Activated T-helper 17 cell treated with anti-CD3 and anti-CD28 coated beads, Interleukin-2, amount 50 U/mL, for 72 hours (primary cell): Measurements from ENCODE around the gene ARL15. TPM values are rescaled to one million over a fixed set of nuclear protein-coding genes. Genes with fewer than 3 reads are reported as not detected.

ENCODE experiments used
- ATAC-seq: fragments of 150-1000 bp; cut with Tn5 transposase; replicated peaks from 2 replicates; pipeline ENCODE4 v1.10.0; 2021; ENCODE audit warnings: mild to moderate bottlenecking, moderate library complexity
- H3K27ac Mint-ChIP-seq: one replicate; pipeline ENCODE4 v1.8.0; 2022; ENCODE audit warnings: mixed read lengths
- H3K27me3 Mint-ChIP-seq: one replicate; pipeline ENCODE4 v1.8.0; 2022; ENCODE audit warnings: mixed read lengths
- H3K36me3 Mint-ChIP-seq: one replicate; pipeline ENCODE4 v1.8.0; 2022; ENCODE audit warnings: low read depth, mild to moderate bottlenecking, mixed read lengths
- H3K4me1 Mint-ChIP-seq: one replicate; pipeline ENCODE4 v1.8.0; 2022; ENCODE audit warnings: mixed read lengths
- H3K4me3 Mint-ChIP-seq: one replicate; pipeline ENCODE4 v1.8.0; 2022; ENCODE audit warnings: mild to moderate bottlenecking, mixed read lengths
- H3K9me3 Mint-ChIP-seq: one replicate; pipeline ENCODE4 v1.8.0; 2022; ENCODE audit warnings: mixed read lengths
- total RNA-seq, 2 donors: library from RNA; stranded (reverse); gene quantifications; one replicate each; pipeline ENCODE4 v1.2.3, GENCODE V29; 2022

The ARL15 gene
- total RNA-seq, 2 donors from 2014 or later: 6.8 to 8.3 TPM

GRCh38 chr5:53923961-53924360 is 386.4 kb downstream of the ARL15 start:
- H3K4me1 Mint-ChIP-seq: peaks cover 4% of the 10 kb centered on the region
- no peak overlapping the region for H3K4me3 Mint-ChIP-seq
- H3K9me3 Mint-ChIP-seq: no peaks in the 10 kb centered on the region
- no peaks in the 10 kb centered on the region for H3K27me3 Mint-ChIP-seq
- no peak overlapping the region for H3K27ac Mint-ChIP-seq
- no peaks in the 10 kb centered on the region for H3K36me3 Mint-ChIP-seq
- ATAC-seq: no peak

GRCh38 chr5:53922508-53923498 is 387.6 kb downstream of the ARL15 start:
- Mint-ChIP-seq H3K9me3 (no peaks in the 10 kb centered on the region), H3K4me3 (no peak overlapping the region), H3K4me1 (peaks cover 1% of the 10 kb centered on the region), H3K27me3 (no peaks in the 10 kb centered on the region), H3K27ac (no peak overlapping the region), H3K36me3 (no peaks in the 10 kb centered on the region)
- no peak for ATAC-seq

DNA sequence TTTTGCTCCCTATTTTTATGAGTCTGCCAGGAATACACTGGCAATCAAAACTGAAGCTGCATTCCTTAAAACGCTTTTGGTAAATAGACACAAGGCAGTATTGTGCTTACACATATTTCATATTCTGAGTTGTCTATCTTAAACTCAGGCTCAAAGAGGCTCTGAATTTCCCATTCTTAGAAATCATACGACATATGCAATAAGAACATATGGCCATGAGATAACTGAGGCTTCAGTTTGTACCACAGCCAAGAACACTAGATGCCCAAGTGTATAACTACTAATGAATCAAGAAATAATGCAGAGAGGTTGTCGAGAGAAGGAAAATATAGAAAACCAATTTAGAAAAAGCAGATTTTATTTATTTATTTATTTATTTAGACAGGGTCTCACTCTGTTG is 392.5 kb downstream of the ARL15 start:
- no peak for ATAC-seq
- Mint-ChIP-seq H3K4me3 (no peak overlapping the region), H3K36me3 (no peaks in the 10 kb centered on the region), H3K27ac (no peak overlapping the region), H3K9me3 (no peaks in the 10 kb centered on the region), H3K27me3 (no peaks in the 10 kb centered on the region), H3K4me1 (no peaks in the 10 kb centered on the region)

GRCh38 chr5:53917095-53917494 is 393.3 kb downstream of the ARL15 start:
- H3K36me3 Mint-ChIP-seq: no peaks in the 10 kb centered on the region
- no peaks in the 10 kb centered on the region for H3K4me1 Mint-ChIP-seq
- ATAC-seq: no peak
- no peaks in the 10 kb centered on the region for H3K27me3 Mint-ChIP-seq
- H3K4me3 Mint-ChIP-seq: no peak overlapping the region
- no peaks in the 10 kb centered on the region for H3K9me3 Mint-ChIP-seq
- no peak overlapping the region for H3K27ac Mint-ChIP-seq

DNA sequence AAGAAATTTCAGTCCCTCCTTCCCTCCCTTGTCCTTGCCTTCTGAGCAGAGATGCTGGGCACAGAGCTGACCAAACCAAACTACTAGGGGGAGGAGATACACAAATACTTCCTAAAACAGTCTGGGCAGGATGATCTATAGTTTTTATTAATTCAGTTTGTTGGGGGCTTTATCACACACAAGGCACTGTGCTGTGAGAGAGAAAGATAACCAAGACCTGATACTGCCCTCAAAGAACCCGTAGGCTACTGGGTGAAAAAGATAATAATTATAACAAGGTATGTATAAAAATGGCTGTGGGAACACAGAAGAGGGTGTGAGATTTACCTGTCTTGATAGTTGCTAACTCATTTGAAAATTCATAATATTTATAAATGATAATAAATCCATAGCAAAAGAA is 395.3 kb downstream of the ARL15 start:
- Mint-ChIP-seq H3K27me3 (no peaks in the 10 kb centered on the region), H3K9me3 (peaks cover 5% of the 10 kb centered on the region), H3K27ac (no peak overlapping the region), H3K36me3 (no peaks in the 10 kb centered on the region), H3K4me3 (no peak overlapping the region), H3K4me1 (no peaks in the 10 kb centered on the region)
- no peak for ATAC-seq

GRCh38 chr5:53913941-53914340 is 396.4 kb downstream of the ARL15 start:
- H3K4me3 Mint-ChIP-seq: no peak overlapping the region
- ATAC-seq: no peak
- no peak overlapping the region for H3K27ac Mint-ChIP-seq
- peaks cover 5% of the 10 kb centered on the region for H3K9me3 Mint-ChIP-seq
- no peaks in the 10 kb centered on the region for H3K36me3 Mint-ChIP-seq
- no peaks in the 10 kb centered on the region for H3K27me3 Mint-ChIP-seq
- H3K4me1 Mint-ChIP-seq: no peaks in the 10 kb centered on the region

GRCh38 chr5:53908757-53909156 is 401.6 kb downstream of the ARL15 start:
- peaks cover 5% of the 10 kb centered on the region for H3K9me3 Mint-ChIP-seq
- ATAC-seq: no peak
- H3K4me3 Mint-ChIP-seq: no peak overlapping the region
- no peak overlapping the region for H3K27ac Mint-ChIP-seq
- H3K36me3 Mint-ChIP-seq: no peaks in the 10 kb centered on the region
- H3K4me1 Mint-ChIP-seq: no peaks in the 10 kb centered on the region
- no peaks in the 10 kb centered on the region for H3K27me3 Mint-ChIP-seq

- no peaks in the 10 kb centered on the region for H3K27me3 Mint-ChIP-seq
- H3K4me3 Mint-ChIP-seq: no peak overlapping the region
- H3K36me3 Mint-ChIP-seq: no peaks in the 10 kb centered on the region
- ATAC-seq: no peak
- peaks cover 5% of the 10 kb centered on the region for H3K9me3 Mint-ChIP-seq
- no peak overlapping the region for H3K27ac Mint-ChIP-seq
- H3K4me1 Mint-ChIP-seq: no peaks in the 10 kb centered on the region
Observed at GRCh38 chr5:53907827-53908226, 402.5 kb downstream of the ARL15 start.

- Mint-ChIP-seq H3K4me1 (no peaks in the 10 kb centered on the region), H3K9me3 (peaks cover 5% of the 10 kb centered on the region), H3K36me3 (no peaks in the 10 kb centered on the region), H3K4me3 (no peak overlapping the region), H3K27me3 (no peaks in the 10 kb centered on the region), H3K27ac (no peak overlapping the region)
- ATAC-seq: no peak
Observed at GRCh38 chr5:53906736-53907135, 403.6 kb downstream of the ARL15 start.

DNA sequence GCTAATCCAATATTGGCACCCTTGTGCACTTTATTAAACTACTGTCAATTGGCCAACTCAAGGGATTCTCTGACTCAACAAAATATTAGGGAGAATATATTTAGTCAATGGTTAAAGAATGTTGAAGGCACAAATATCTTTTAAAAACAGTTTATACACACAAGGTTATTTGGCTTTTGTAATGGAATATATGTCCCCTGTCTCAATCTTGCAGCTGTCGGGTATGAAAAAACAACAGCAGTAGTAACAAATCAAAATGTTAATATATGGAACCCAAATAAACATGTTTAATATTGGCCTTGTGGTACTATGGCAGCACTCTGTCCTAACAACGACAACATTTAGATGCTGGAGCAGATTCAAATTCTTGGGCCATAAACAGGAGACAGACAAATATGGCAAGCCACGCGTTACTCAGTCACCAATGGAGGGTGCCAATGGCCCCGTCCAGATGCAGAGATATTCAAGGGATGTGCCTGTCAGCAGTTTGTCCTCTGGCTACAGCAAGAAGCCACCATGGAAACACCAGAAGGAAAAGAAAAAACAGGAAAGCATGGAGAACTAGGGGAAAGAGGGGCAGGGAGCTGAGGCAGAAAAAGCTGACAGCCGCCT is 408.0 kb downstream of the ARL15 start:
- Mint-ChIP-seq H3K4me1 (no peaks in the 10 kb centered on the region), H3K4me3 (no peak overlapping the region), H3K27ac (no peak overlapping the region), H3K27me3 (no peaks in the 10 kb centered on the region), H3K9me3 (no peaks in the 10 kb centered on the region), H3K36me3 (no peaks in the 10 kb centered on the region)
- no peak for ATAC-seq

DNA sequence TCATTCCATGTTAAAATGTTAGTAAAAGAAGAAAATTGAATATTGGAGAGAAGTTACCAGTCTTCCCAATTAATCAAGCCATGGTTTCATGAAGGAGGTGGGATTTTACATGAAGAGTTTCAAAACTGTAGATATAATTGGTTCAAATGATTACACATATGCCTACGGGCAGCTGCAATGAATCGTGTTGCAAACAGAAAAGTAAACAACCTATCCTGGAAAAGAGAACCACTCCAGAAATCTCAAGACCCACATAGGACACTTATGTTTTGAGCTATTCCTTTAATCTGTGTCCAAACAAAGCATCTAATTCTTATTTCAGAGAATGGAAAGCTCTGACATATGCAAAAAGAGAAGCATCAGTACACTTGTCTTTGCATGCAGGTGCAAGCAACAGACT is 409.7 kb downstream of the ARL15 start:
- H3K4me3 Mint-ChIP-seq: no peak overlapping the region
- H3K4me1 Mint-ChIP-seq: peaks cover 3% of the 10 kb centered on the region
- H3K27ac Mint-ChIP-seq: no peak overlapping the region
- no peaks in the 10 kb centered on the region for H3K36me3 Mint-ChIP-seq
- H3K9me3 Mint-ChIP-seq: no peaks in the 10 kb centered on the region
- H3K27me3 Mint-ChIP-seq: no peaks in the 10 kb centered on the region
- no peak for ATAC-seq

DNA sequence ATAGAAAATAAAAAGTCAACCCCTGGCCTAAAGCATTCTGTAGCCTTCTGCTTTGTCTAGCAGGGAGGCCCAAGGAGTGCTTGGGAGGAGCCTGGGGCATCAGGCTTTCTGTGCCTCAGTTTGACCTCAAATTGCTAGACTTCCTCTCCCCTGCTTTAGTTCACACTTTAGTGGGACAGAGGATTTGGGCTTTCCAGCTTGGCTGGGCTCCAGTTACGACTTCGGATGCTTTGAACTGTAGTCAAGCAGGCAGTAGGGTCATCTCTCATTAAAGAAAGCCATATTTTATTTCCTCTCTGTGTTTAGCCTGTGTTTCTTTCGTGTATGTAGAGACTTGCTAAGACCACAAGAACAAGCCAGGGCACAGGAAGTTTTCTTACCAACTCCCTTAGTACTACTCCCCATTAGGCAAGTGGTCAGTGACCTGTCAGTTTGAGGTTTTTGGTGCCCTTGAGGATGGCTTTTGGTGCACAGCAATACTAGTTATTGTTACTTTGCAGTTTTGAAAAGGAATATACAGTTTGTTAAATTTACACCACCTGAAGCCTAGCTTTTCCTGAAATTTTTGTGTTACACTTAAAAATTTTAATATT is 415.2 kb downstream of the ARL15 start:
- Mint-ChIP-seq H3K27me3 (no peaks in the 10 kb centered on the region), H3K4me3 (no peak overlapping the region), H3K4me1 (peaks cover 3% of the 10 kb centered on the region), H3K27ac (no peak overlapping the region), H3K36me3 (no peaks in the 10 kb centered on the region), H3K9me3 (no peaks in the 10 kb centered on the region)
- ATAC-seq: no peak

GRCh38 chr5:53893626-53894025 is 416.7 kb downstream of the ARL15 start:
- Mint-ChIP-seq H3K36me3 (no peaks in the 10 kb centered on the region), H3K27me3 (no peaks in the 10 kb centered on the region), H3K9me3 (no peaks in the 10 kb centered on the region), H3K4me1 (peaks cover 3% of the 10 kb centered on the region), H3K4me3 (no peak overlapping the region), H3K27ac (no peak overlapping the region)
- no peak for ATAC-seq

- H3K4me1 Mint-ChIP-seq: peaks cover 3% of the 10 kb centered on the region
- no peak overlapping the region for H3K27ac Mint-ChIP-seq
- no peaks in the 10 kb centered on the region for H3K27me3 Mint-ChIP-seq
- no peaks in the 10 kb centered on the region for H3K9me3 Mint-ChIP-seq
- H3K4me3 Mint-ChIP-seq: no peak overlapping the region
- ATAC-seq: no peak
- H3K36me3 Mint-ChIP-seq: no peaks in the 10 kb centered on the region
Observed at GRCh38 chr5:53892224-53892623, 418.1 kb downstream of the ARL15 start.

DNA sequence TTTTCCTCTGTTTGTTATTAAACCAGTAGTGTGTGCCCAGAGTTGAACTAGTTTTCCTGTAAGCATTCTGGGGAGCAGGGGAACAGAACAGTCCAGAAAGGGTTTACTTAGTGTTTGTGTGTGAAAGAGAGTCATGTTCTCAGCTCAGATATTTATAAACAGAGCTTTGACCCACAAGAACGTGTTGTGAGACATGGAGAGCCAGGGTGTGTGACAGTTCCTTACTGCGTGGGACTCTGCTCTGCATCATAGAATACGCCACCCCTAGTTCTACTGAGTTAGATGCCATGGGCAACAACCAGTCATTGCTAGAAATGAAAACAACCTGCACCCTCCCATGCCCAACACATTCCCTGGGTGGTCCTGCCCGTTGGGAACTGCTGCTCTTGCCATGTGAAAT is 419.2 kb downstream of the ARL15 start:
- Mint-ChIP-seq H3K4me1 (no peaks in the 10 kb centered on the region), H3K27ac (no peak overlapping the region), H3K9me3 (no peaks in the 10 kb centered on the region), H3K27me3 (no peaks in the 10 kb centered on the region), H3K4me3 (no peak overlapping the region), H3K36me3 (peaks cover 9% of the 10 kb centered on the region)
- ATAC-seq: no peak
